Stimulated activated CD4-positive, alpha-beta T cell treated with anti-CD3 and anti-CD28 coated beads, Interleukin-1b, Interleukin-23, amount 100 ng/mL, for 48 hours (primary cell): ENCODE results near the gene ATP5MC2.
"Not testable (repeated sequence)": the region's sequence is repeated elsewhere in the genome, so short reads cannot be mapped to it uniquely, and the experiment has no call there.

Experiments used
- DNase-seq: peaks from one replicate; pipeline ENCODE4 v3.0.0-alpha.2; 2020

The ATP5MC2 gene

DNA sequence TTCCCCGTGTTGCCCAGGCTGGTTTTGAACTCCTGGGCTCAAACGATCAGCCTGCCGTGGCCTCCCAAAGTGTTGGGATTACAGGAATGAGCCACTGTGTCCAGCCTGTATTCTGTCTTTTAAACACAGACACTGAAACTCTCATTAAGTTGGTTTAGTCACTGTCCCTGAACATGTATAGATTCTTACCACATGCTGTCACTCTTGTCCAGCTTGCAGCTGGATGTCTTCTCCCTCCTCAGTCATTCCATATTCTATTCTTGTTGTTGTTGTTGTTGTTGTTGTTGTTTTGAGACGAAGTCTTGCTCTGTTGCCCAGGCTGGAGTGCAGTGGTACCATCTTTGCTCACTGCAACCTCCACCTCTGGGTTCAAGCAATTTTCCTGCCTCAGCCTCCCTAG is 12.3 kb upstream of the ATP5MC2 start:
- DNase-seq = no peak

DNA sequence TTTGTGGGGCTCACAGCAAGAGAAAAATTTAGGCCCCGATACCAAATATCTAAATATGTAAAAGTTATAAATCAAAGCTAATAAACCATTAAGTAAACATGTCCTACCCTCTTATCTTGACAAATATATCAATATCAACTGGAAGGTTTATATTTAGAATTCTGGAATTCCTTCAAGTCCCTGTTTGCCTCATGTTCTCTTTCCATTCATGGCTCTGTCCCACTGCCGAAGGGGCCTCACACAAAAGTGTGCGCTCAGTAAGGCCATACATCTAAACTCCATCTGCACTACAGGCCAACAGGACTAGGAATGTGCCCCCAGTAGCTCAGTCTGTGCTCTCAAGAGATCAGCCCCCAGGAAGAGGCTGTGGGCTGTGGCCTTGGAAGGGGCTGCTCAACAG is 10.6 kb upstream of the ATP5MC2 start:
- no peak for DNase-seq

DNA sequence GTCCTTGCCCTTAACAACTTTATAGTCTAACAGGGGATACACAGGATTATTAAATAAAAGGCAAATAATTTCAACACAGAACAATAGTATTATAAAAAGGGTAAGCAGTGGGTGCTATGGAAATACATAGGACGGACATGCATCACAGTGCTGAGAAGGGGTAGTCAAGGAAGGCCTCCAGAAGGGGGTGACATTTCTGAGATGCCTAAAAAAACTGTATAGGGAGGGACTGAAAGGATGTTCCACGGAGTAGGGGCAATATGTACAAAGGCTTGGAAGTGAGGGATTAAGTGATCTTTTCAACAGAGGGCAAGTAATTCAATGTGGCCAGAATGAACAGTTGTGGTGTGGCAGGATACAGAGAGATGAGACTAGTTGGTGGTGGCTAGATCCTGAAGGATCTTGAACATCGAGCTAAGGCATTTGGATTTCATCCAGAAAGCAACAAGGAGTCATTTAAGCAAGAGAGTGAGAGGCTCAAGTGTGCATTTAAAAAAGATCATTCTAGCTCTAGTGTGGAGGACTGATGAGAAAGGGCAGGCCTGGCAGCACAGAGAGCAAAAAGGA is 8.9 kb upstream of the ATP5MC2 start:
- no peak for DNase-seq

DNA sequence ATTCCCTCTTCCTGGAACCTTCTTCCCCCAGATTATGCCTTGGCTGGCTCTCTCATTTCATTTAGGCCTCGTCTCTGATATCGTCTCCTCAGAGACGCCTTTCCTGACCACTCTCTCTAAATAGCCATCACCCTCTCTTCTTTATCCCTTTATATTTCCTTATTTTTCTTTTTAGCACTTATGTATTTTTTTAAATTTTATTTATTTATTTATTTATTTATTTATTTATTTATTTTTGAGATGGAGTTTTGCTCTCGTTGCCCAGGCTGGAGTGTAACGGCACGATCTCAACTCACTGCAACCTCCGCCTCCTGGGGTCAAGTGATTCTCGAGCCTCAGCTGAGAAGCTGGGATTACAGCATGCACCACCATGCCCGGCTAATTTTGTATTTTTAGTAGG is 8.1 kb upstream of the ATP5MC2 start:
- DNase-seq = no peak

DNA sequence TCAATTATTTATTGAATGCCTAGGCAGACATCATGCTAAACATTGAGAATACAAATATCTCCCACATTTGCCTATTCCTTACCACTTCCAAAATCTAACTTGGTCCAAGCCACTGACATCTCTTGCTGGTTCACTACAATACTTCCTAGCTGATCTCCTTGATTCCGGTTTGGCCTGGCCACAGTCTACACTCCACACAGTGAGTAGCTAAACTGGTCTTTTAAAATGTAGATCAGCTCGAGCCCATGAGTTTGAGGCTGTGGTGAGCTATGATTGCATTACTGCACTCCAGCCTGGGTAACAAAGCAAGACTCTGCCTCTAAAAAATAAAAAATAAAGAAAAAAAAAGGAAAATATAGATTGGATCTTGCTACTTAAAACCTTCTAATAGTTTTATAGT is 7.6 kb upstream of the ATP5MC2 start:
- no peak for DNase-seq

DNA sequence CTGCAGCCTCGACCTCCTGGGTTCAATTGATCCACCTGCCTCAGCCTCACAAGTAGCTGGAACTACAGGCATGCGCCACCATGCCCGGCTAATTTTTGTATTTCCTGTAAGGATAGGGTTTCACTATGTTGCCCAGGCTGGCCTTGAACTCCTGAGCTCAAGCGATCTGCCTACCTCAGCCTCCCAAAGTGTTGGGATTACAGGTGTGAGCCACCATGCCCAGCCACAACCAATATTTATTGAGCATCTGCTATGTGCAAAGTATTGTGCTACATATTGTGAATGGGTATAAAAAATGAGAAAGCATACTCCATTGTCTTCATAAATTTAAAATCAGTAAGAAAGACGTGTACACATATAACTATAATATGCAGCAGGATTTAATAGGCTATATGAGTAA is 4.2 kb upstream of the ATP5MC2 start:
- not testable (repeated sequence) for DNase-seq

DNA sequence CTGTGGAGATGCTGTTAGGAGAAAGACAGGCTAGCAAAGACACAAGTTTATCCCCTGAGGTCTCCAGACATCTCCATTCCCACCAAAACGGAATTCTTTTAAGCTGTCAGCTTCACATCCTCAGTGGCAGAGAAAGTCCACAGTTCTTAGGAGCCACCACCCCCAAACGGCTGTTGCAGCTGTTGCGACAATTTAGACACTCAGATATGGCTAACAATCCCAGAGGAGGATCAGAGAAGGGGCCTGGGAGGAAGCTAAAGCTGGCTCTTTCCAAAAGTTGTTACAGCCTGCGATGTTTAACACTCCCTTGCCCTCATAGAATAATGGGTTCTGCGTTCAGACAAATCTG is 1.9 kb upstream of the ATP5MC2 start:
- DNase-seq = no peak

DNA sequence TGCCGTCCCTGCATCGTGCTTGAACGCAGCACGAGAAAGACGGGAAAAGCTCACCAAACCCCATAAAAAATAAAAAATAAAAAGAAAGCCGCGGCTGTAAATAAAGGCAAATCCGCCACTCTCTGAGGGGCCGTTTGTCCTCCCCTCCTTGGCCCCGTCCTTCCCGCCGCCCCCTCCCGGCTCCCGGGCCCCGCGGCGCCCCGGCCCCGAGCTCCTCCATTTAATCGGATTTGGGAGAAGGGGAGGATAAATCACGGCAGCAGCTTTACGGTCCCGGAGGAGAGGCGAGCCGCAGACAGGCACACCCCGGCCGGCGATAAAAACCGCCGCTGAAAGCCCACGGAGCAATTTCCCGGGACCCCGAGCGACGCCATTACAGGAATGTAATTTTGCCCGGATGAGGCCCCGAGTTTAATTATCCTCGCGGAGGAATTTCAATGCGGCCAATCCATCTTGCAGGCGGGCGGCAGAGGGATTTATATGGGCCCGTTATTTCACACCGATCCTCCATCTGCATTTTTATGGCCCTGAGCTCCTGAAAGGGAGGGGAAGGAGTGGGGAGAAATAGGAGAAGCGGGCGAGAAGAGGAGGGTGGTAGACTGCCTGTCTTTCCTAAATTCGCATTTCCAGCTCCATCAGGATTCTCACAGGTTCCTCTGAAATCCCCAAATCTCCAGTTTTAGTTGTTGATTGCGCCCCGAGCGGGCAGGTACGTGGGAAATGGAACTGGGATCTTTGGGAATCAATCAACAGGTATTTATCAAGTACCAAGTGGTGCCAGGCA is 1.3 kb upstream of the ATP5MC2 start:
- DNase-seq = no peak

DNA sequence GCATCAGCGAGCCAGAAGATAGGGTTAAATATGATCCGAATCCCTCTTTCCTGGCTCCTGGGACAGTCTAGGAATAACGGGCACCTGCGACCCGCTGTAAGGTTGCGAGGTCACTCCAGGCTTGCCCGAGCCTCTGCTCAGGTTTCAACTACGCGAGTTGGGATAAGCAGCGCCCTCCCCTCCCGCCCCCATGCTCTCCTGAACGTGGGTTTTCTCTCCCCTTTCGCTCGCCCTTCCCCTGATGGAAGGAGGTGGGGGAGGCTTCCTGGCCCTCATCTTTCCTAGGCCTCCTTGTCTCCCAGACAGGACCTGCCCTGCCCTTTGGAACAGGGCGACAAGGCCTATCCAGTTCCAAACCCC is 753 bp upstream of the ATP5MC2 start:
- DNase-seq = peak; percentile 11

DNA sequence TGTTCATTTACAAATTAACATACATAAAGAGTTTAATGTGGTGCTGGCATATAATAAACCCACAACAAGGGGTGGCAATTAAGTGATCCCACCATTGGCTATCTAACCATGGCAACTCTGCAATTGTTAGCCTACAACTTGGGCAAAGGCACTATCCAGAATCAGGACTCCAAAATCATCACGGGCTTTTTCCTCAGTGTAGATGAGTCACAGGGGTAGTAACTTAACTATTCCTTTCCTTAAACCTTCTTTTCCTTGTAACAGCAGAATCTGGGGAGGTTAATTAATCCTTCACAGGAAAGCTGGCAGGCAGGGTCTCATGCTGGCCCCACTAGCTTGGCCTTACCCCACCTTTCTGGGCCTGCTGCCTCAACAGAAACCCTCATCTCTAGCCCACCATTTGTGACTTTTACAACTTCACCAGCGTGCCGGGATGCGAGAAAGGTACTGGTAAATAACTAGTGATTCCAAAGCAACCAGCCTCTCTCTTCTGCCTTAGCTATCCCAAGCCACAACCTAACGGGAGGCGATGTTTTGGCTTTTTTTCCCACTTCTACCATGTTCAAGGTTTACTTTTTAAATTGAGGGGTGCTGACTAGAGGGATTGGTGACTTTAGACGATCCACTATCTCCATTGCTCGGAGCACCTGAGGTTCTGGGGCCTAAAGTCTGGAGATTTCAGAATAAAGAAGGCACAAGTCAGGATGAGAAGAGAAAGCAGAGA is 744 bp downstream of the ATP5MC2 start:
- DNase-seq = no peak

DNA sequence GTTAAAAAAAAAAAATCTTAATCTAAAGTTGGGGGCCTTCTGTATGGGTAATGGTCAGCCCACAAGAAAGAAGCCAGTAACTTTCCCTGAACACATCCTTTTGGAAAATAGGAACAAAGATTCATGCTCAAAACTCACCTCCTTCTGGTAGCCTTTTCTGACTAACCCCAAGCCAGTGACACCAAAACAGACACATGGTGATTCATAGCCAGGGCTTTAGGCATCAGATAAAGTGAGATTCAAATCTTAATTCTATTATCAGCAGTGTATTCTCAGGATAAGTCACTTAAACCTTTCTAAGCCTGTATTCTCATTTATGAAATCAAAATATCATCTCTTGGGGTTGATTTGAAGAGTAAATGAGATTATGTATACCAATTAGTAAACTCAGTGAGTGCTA is 4.9 kb downstream of the ATP5MC2 start:
- DNase-seq = no peak

DNA sequence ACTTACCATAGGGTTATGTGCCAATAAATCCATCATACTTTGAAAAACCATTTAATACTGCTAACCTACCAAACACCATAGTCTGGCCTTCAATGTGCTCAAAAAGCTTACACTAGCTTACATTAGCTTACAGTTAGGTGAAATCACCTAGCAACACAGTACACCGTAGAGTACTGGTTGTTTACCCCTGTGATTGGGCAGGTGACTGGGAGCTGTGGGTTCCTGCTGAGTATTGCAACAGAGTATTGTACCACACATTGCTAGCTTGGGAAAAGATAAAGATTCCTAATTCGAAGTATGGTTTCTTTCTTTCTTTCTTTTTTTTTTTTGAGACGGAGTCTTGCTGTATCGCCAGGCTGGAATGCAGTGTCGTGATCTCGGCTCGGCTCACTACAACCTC is 5.6 kb downstream of the ATP5MC2 start:
- DNase-seq = no peak

DNA sequence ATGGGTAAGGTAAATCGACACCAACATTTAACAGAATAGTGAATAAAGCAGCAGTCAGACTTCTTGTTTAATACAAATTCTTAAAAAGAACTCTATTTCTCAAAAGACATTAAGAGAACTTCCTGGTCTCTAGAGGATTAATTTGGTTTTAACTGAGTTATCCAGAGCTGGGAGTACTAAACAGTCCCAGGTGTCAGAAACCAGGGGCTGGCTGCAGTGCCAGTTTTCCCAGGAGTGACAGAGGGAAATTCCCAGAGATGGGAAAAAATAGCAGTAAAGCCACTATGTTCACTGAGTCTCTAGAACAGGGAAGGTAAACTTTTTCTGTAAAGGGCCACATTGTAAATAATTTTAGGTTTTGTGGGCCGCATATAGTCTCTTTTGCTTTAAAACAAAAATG is 8.8 kb downstream of the ATP5MC2 start:
- no peak for DNase-seq

DNA sequence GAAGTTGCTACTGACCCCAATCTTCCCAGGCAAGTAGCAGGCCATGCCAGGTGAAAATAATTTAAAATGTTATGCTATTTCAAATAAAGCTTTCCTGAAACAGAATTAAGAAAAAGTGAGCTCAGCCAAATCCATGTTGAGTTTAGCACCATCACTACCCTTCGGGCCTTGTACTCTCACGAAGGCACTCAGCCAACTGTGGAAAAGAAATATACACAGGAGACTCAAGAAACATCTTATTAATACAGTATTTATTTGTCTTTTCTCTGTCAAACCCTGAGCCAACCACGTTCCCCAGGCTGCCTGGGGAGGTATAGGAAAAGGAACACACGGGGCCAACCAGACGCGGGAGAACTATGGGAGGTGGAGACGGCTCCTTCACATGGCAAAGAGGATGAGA is 10.9 kb downstream of the ATP5MC2 start:
- no peak for DNase-seq

DNA sequence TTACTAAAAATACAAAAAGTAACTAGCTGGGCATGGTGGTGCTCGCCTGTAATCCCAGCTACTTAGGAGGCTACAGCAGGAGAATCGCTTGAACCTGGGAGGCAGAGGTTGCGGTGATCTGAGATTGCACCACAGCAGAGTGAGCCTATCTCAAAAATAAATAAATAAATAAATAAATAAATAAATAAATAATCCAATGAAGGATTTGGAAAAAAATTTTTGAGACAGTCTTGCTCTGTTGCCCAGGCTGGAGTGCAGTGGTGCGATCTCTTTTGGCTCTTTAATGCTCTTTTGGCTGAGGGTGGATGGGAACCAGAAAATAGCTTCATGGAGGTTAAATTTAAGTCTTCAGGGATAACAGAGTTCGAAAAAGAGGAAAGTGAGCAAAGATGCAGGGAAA is 11.7 kb downstream of the ATP5MC2 start:
- no peak for DNase-seq

DNA sequence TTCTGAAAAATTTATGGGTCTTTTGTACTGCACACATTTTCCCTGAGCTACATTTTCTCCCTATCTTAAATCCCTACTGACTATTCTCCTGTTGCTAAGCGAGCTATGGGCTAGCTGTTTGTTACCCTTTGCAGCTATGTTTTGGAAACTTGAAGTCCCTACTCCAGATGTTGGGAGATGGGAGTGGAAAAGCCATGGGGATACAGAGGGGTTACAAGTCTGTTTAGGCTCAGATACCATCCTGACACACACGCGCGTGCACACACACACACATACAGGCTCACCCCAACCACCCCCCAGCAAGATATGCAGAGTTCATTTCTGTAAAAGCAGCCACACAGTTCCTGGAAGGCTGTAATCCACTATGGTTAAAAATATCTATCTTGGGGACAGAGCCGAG is 15.8 kb downstream of the ATP5MC2 start:
- no peak for DNase-seq

DNA sequence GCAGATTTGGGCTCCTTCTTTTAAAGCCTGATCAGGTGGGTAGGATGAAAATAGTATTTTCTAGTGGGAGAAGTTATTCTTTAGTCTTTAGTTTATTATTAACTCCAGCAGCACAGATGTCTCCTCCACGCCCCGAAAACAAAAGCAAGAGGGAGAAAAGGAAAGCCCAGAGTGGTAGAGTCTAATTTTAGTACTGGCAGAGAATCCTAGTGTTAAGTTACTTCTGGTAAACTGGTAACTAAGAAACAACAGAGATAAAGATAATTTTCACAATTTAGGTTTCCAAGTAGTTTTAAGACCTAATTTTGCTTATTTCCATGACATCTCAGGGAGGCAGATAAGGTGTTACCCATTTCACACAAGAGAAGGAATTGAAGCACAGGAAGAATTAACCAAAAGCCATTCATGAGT is 16.3 kb downstream of the ATP5MC2 start:
- DNase-seq = no peak

DNA sequence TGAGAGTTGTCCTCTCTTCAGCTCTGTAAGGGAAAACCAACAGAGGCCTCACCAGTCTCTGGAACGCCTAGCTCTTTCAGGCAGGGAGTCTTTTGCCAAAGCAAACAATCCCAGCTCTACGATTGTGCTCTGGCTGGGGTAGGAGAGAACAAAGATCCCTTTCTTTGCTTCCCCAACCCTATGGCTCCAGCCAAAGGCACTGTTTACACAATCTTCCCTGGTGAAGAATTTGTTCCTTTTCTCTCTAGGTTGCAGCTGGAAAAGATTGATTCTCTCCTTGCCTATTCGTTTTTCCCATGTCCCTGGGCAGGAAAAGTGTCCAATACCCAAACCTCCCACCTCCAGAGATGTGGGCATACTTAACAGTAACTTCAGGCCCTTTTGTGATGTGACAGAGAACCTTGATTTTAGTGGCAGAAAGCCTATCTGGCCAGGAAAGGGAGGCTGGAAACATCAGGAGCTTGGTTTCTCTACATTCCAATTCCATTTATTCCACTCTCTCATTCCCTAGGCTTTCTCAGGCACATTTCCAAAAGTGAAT is 16.8 kb downstream of the ATP5MC2 start:
- no peak for DNase-seq

DNA sequence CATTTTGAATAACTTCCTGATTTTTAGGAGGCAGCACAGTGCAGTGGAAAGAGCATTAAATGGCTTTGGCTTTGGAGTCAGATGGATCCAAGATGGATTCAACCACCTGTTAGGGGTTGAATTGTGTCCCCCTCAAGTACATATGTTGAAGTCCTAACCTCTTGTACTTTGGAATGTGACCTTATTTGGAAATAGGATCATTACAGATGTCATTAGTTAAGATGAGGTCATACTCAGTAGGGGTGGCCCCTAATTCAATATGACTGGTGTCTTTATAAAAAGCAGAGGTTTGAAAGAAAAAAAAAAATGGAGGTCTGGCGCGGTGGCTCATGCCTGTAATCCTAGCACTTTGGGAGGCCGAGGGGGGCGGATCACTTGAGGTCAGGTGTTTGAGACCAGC is 18.8 kb downstream of the ATP5MC2 start:
- no peak for DNase-seq

DNA sequence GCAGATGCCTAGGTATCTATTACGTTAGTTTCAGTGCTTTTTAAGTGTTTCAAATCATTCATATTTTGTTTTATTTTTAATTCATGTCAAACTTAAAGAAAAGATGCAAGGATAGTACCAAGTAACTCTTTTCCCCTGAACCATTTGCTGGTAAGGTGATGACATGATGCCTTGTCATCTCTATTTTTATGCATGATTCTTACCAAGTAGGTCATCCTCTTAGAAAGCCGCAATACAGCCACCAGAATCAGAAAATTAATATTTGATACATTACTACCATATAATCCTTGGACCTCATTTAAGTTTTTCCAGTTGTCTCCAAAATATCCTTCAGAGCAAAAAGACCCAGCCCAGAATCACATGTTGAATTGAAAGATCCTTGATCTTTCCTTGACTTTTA is 22.3 kb downstream of the ATP5MC2 start:
- no peak for DNase-seq

DNA sequence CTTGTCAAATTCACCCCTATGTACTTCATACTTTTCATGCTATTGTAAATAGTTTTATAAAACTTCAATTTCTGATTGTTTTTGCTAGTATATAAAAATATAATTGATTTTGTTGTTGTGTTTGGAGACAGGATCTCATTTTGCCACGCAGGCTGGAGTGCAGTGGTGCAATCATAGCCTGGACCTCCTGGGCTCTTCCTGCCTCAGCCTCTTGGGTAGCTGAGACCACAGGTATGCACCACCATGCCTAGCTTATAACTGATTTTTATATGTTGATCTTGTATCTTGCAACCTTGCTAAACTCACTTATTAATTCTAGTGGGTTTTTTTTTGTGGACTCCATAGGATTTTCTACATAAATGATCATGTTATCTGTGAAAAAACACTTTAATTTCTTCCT is 23.5 kb downstream of the ATP5MC2 start:
- DNase-seq = no peak

DNA sequence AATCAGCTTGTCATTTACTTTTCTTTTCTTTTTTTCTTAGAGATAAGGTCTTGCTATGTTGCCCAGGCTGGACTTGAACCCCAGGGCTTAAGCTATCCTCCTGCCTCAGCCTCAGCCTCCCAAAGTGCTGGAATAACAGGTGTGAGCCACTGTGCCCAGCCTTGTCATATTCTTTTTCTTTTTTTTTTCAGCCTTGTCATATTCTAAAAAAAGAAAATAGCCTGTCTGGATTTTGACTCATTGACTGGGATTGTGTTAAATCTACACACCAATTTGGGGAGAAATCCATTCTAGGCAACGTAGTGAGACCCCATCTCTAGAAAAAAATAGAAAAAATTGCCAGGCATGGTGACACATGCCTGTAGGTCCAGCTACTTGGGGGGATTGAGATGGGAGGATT is 24.1 kb downstream of the ATP5MC2 start:
- DNase-seq = no peak

DNA sequence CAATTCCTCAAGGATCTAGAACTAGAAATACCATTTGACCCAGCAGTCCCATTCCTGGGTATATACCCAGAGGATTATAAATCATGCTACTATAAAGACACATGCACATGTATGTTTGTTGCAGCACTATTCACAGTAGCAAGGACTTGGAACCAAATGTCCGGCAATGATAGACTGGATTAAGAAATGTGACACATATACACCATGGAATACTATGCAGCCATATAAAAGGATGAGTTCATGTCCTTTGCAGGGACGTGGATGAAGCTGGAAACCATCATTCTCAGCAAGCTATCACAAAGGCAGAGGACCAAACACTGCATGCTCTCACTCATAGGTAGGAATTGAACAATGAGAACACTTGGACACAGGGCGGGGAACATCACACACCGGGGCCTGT is 29.6 kb downstream of the ATP5MC2 start:
- not testable (repeated sequence) for DNase-seq

DNA sequence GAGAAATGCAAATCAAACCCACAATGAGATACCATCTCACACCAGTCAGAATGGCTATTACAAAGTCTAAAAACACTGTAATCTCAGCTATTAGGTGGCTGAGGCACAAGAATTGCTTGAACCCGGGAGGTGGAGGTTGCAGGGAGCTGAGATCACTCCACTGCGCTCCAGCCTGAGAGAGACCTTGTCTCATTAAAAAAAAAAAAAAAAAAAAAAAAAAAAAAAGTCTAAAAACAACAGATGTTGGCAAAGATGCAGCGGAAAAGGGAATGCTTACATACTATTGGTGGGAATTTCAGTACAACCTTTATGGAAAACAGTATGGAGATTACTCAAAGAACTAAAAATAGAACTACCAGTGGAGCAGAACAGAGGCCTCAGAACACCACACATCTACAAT is 30.7 kb downstream of the ATP5MC2 start:
- DNase-seq = no peak
